ENCODE results near the gene ELP2. TPM values are rescaled to one million over a fixed set of nuclear protein-coding genes. Genes with fewer than 3 reads are reported as not detected.
"Not testable (repeated sequence)": the region's sequence is repeated elsewhere in the genome, so short reads cannot be mapped to it uniquely, and the experiment has no call there.

The ELP2 gene
- total RNA-seq: 10 to 100 TPM; 49.7 to 80.4 TPM

- H3K4me1 ChIP-seq (replicated peaks): no peaks in the 10 kb centered on the region
Observed at GRCh38 chr18:36129300-36130038, at the start of gene ELP2, which contains the start of gene SLC39A6. TSS of gene ELP2 (plus strand) at chr18:36129899. CDS start at chr18:36129934, 35 bp downstream. TSS of gene SLC39A6 (minus strand) at chr18:36129340. CDS start at chr18:36127007, 2,333 bp downstream.

GRCh38 chr18:36081118-36081517 lies 48.6 kb upstream of the ELP2 start:
- intact Hi-C loops (cut with DNase I): not testable (repeated sequence)

More at GRCh38 chr18:36129300-36130038, at the start of gene ELP2, which contains the start of gene SLC39A6:
- DNase-seq (ENCODE audit: low spot score): peak; percentile 97
- intact Hi-C loops (cut with DNase I): loop anchor here (5.0 kb wide), 1 partner anchor 58 kb away; the partner anchor contains the start of gene MOCOS
- WGBS: 0% methylated on average over 42 of the region's 69 CpGs
- peak within 1 kb of the TSS; percentile 100 for H3K27ac ChIP-seq
- TF ChIP-seq POLR2A (IDR thresholded peaks at IDR 0.05): peak; percentile 70
- peak in 2 of 4 experiments; percentile 10 to 23 for TF ChIP-seq CTCF (IDR thresholded peaks at IDR 0.05)
- TF ChIP-seq POLR2AphosphoS5 (IDR thresholded peaks at IDR 0.05): peak; percentile 85
- no peaks in the 10 kb centered on the region for H3K36me3 ChIP-seq
- H3K9me3 ChIP-seq: no peaks in the 10 kb centered on the region
- H3K4me3 ChIP-seq: peak within 1 kb of the TSS; percentile 69 to 88
- H3K27me3 ChIP-seq (replicated peaks; ENCODE audit: insufficient read depth): no peaks in the 10 kb centered on the region

GRCh38 chr18:36083729-36084128 lies 46.0 kb upstream of the ELP2 start:
- Histone ChIP-seq H3K27me3 (replicated peaks; ENCODE audit: insufficient read depth) (no peaks in the 10 kb centered on the region), H3K4me1 (replicated peaks) (no peaks in the 10 kb centered on the region), H3K36me3 (no peaks in the 10 kb centered on the region), H3K4me3 (no peak overlapping the region), H3K27ac (no peak overlapping the region), H3K9me3 (no peaks in the 10 kb centered on the region)
- WGBS: 62% methylated on average over 2 of the region's 2 CpGs
- intact Hi-C loops (cut with DNase I): no loop called here
- DNase-seq (ENCODE audit: low spot score): no peak
- no peak for TF ChIP-seq POLR2A (IDR thresholded peaks at IDR 0.05)
- TF ChIP-seq CTCF (IDR thresholded peaks at IDR 0.05): no peak
- TF ChIP-seq POLR2AphosphoS5 (IDR thresholded peaks at IDR 0.05): no peak

More at GRCh38 chr18:36081118-36081517, 48.6 kb upstream of the ELP2 start:
- H3K27me3 ChIP-seq (replicated peaks; ENCODE audit: insufficient read depth); H3K36me3 ChIP-seq; H3K27ac ChIP-seq; H3K4me3 ChIP-seq; H3K4me1 ChIP-seq (replicated peaks); H3K9me3 ChIP-seq; DNase-seq (ENCODE audit: low spot score): not testable (repeated sequence)
- WGBS: 89% methylated on average over 2 of the region's 2 CpGs

GRCh38 chr18:36085195-36085594 lies 44.5 kb upstream of the ELP2 start:
- no peak for DNase-seq (ENCODE audit: low spot score)
- TF ChIP-seq POLR2AphosphoS5 (IDR thresholded peaks at IDR 0.05) (no peak), CTCF (IDR thresholded peaks at IDR 0.05) (no peak), POLR2A (IDR thresholded peaks at IDR 0.05) (no peak)
- H3K4me3 ChIP-seq: no peak overlapping the region
- 82% methylated on average over 3 of the region's 4 CpGs for WGBS
- H3K27me3 ChIP-seq (replicated peaks; ENCODE audit: insufficient read depth): no peaks in the 10 kb centered on the region
- H3K27ac ChIP-seq: no peak overlapping the region
- H3K9me3 ChIP-seq: no peaks in the 10 kb centered on the region
- H3K36me3 ChIP-seq: no peaks in the 10 kb centered on the region
- intact Hi-C loops (cut with DNase I): no loop called here
- no peaks in the 10 kb centered on the region for H3K4me1 ChIP-seq (replicated peaks)

GRCh38 chr18:36086186-36086585 lies 43.5 kb upstream of the ELP2 start:
- no peaks in the 10 kb centered on the region for H3K36me3 ChIP-seq
- DNase-seq (ENCODE audit: low spot score): no peak
- TF ChIP-seq POLR2AphosphoS5 (IDR thresholded peaks at IDR 0.05): no peak
- no peak for TF ChIP-seq CTCF (IDR thresholded peaks at IDR 0.05)
- no peak for TF ChIP-seq POLR2A (IDR thresholded peaks at IDR 0.05)
- H3K9me3 ChIP-seq: no peaks in the 10 kb centered on the region
- no peaks in the 10 kb centered on the region for H3K27me3 ChIP-seq (replicated peaks; ENCODE audit: insufficient read depth)
- intact Hi-C loops (cut with DNase I): no loop called here
- H3K27ac ChIP-seq: no peak overlapping the region
- no peak overlapping the region for H3K4me3 ChIP-seq
- WGBS: 91% methylated on average over 8 of the region's 8 CpGs
- no peaks in the 10 kb centered on the region for H3K4me1 ChIP-seq (replicated peaks)
